Epidermal melanocyte (primary cell): ENCODE data around the gene CAMK2G.

Source experiments
- DNase-seq: peaks from one replicate; pipeline ENCODE4 v3.0.0; 2011; ENCODE audit warnings: low spot score; ENCODE audit not compliant: insufficient read length

The CAMK2G gene

DNA sequence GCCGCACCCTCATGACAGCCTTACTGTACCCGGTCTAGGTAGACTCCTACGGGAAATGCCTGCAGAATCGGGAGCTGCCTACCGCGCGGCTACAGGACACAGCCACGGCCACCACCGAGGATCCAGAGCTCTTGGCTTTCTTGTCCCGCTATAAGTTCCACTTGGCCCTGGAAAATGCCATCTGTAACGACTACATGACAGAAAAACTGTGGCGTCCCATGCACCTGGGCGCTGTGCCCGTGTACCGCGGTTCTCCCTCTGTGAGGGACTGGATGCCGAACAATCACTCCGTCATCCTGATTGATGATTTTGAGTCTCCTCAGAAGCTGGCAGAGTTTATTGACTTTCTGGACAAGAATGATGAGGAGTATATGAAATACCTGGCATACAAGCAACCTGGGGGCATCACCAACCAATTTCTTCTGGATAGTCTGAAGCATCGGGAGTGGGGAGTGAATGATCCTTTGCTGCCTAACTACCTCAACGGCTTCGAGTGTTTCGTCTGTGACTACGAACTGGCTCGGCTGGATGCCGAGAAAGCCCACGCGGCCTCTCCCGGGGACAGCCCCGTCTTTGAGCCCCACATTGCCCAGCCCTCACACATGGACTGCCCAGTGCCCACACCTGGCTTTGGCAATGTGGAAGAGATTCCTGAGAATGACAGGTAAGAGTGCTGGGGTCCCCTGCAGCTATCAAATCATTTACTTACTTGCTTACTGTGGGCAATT is 101.0 kb downstream of the CAMK2G start:
- DNase-seq: no peak

DNA sequence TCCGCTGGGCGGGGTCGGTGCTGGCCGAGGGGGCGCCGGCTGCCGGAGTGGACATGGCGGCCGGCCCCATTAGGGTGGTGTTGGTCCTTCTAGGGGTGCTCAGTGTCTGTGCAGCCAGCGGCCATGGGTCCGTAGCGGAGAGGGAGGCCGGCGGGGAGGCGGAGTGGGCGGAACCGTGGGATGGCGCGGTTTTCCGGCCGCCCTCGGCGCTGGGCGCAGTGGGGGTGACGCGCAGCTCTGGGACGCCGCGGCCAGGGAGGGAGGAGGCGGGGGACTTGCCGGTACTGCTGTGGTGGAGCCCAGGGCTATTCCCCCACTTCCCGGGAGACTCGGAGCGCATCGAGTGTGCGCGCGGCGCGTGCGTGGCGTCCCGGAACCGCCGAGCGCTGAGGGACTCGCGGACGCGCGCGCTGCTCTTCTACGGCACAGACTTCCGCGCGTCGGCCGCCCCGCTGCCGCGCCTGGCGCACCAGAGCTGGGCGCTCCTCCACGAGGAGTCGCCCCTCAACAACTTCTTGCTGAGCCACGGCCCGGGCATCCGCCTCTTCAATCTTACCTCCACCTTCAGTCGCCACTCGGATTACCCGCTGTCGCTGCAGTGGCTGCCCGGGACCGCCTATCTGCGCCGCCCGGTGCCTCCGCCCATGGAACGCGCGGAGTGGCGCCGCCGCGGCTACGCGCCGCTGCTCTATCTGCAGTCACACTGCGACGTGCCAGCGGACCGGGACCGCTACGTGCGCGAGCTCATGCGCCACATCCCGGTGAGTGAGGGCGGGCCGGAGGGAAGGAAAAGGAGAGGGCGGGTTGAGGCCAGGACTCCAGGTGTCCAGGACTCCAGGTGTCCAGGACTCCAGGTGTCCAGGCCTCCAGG is 101.8 kb downstream of the CAMK2G start:
- peak; percentile 58 for DNase-seq

DNA sequence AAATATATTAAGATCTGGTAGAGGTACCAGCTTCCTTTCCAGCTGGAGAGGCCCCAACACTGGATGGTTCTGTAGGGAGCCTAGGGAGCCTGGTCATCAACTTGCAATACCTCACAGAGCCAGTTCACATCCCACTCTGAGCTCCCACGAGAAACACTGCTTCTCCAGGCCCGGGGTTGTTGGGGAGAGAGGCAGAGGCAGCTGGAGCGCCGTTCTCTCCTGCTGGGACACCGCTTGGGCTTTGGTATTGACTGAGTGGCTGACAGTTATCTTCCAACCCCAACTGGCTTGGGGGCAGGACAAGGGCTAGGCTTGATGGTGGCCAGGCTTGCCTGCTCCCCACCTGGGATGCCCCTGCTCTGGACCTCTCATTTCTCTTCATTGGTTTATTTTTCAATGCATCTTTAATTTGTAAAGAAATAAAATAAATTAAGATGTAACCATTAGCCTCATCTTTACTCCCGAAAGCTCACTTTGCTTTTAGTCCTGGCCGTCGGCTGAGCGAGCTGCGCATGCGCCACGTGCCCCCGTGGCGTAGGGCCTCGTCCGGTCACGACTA is 102.6 kb downstream of the CAMK2G start:
- peak; percentile 91 for DNase-seq

DNA sequence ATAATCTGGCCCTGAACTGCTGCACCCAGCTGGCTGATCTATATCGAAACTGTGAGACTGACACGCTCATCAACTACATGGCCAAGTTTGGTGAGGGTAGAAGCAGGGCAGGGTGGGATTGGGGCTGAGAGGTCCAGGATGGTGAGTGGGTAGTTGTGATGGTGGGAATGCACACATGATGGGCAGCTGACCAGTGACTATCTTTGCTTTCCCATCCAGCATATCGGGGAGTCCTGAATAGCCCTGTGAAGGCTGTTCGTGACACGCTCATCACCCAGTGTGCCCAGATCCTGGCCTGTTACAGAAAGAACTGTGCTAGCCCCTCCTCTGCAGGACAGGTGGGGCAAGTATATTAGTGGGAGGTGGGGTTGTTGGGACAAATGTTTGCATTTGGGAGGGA is 105.0 kb downstream of the CAMK2G start:
- no peak for DNase-seq

DNA sequence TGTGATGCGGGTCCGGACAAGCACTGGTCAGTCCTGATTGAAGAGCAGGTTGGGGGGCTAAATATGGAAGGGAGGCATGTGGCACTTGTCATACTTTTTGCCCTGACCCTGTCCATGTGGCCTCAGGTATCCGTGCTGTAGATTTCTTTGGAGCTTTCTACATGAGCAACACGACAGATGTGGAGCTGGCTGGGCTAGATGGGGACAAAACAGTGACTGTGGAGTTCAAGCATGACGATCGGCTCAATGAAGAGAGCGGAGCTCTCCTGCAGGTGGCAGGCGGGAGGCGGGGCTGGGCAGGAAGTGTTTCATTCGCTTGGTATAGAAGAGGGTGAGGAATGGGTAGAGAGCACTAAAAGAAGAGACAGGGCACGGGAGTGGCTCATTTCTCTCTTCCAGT is 105.5 kb downstream of the CAMK2G start:
- no peak for DNase-seq

DNA sequence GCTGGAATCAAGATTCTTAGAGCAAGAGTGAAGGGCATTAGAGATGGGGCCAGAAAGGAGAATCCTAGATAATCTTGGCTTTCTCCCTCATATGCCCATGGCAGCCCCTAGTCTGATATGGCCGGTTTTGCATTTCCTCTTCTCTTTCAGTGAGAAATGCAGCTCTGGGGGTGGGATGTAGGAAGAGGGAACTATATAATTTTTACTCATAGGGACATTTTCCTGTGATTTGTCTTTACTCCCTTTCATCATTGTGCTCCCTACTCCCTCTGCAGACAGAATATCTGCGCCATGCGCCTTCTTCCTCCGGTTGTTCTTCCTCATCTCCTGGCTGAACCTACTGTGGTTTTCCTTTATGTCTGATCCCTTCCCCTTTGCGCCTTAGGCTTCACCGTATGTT is 109.3 kb downstream of the CAMK2G start:
- DNase-seq: no peak

DNA sequence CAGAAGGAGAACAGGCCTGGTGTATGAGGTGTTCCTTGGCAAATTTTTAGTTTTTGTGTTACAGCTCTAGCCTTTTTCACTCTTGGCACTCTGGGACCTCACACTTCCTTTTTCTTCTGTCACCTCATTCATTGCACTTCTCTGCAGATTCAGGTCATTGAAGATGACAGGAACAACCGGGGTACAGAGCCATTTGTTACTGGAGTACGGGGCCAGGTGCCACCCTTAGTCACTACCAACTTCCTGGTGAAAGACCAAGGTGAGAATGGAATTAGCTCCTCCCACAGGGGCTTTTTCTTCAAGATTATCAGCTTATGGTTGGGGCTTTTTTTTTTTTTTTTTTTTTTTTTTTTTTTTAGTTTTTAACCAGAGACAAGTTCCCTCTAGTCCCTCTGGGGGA is 111.0 kb downstream of the CAMK2G start:
- no peak for DNase-seq

DNA sequence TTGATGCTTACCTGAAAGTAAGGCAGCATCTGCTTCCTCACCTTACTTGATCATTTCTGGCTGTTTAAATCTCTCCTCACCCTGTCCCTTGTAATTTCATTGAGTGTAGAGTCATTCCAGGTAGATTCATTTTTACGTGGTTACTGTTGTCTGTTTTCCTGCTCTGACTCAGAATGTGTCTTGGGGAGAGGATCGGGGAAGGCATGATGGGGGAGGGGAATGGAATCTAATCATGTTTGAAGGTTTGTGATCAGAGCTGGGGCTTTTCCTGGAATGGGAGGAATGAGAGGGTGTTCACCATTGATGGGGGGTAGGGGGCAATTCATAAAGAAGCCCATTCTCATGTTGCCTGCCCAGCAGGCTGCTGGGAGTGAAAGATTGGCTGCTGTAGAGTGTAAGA is 111.4 kb downstream of the CAMK2G start:
- DNase-seq: no peak
